HEK293T (cell line): ENCODE results near the gene GABRR3.

ENCODE experiments used
- CTCF ChIA-PET: fragments of 350-600 bp; formaldehyde crosslinking; extraction: SDS; loops from one replicate; lab custom pipeline; 2021; ENCODE audit warnings: antibody characterized with exemption, inconsistent platforms; lab: Yijun Ruan, JAX
- POLR2A ChIA-PET: fragments of 350-600 bp; formaldehyde crosslinking; extraction: SDS; loops from one replicate; lab custom pipeline; 2020; ENCODE audit warnings: antibody characterized with exemption, inconsistent platforms; lab: Yijun Ruan, JAX
- DNase-seq: peaks from one replicate; pipeline ENCODE4 v3.0.0; 2012; ENCODE audit warnings: mixed read lengths; ENCODE audit errors: extremely low spot score
- ARNT ChIP-seq: fragments of 450-650 bp; IDR thresholded peaks from 2 replicates; pipeline ENCODE4 v1.6.1; 2017; ENCODE audit warnings: mild to moderate bottlenecking
- BHLHE40 ChIP-seq: fragments of 450-650 bp; IDR thresholded peaks from 2 replicates; pipeline ENCODE4 v1.6.1; 2016; ENCODE audit warnings: mild to moderate bottlenecking, moderate library complexity, borderline replicate concordance
- CTBP1 ChIP-seq: fragments of 450-650 bp; IDR thresholded peaks from 2 replicates; pipeline ENCODE4 v1.6.1; 2016; ENCODE audit warnings: borderline replicate concordance
- ELF4 ChIP-seq: fragments of 450-650 bp; IDR thresholded peaks from 2 replicates; pipeline ENCODE4 v1.6.1; 2017; ENCODE audit warnings: antibody characterized with exemption
- FOXA1 ChIP-seq: fragments of 450-650 bp; IDR thresholded peaks from 2 replicates; pipeline ENCODE4 v1.6.1; 2016; ENCODE audit warnings: mild to moderate bottlenecking
- FOXK2 ChIP-seq: fragments of 450-650 bp; IDR thresholded peaks from 2 replicates; pipeline ENCODE4 v1.6.1; 2016; ENCODE audit warnings: mild to moderate bottlenecking
- FOXM1 ChIP-seq: fragments of 450-650 bp; IDR thresholded peaks from 2 replicates; pipeline ENCODE4 v1.6.1; 2017; ENCODE audit warnings: mild to moderate bottlenecking, borderline replicate concordance
- HDGF ChIP-seq: fragments of 450-650 bp; IDR thresholded peaks from 2 replicates; pipeline ENCODE4 v1.6.1; 2017; ENCODE audit warnings: antibody characterized with exemption, borderline replicate concordance
- L3MBTL2 ChIP-seq: fragments of 450-650 bp; conservative IDR thresholded peaks from 2 replicates; pipeline ENCODE4 v1.6.1; 2016; ENCODE audit warnings: mild to moderate bottlenecking
- LEF1 ChIP-seq: fragments of 450-650 bp; IDR thresholded peaks from 2 replicates; pipeline ENCODE4 v1.6.1; 2017; ENCODE audit warnings: mild to moderate bottlenecking, borderline replicate concordance
- NFRKB ChIP-seq: fragments of 450-650 bp; IDR thresholded peaks from 2 replicates; pipeline ENCODE4 v1.6.1; 2016; ENCODE audit warnings: mild to moderate bottlenecking, moderate library complexity
- SP1 ChIP-seq: fragments of 450-650 bp; IDR thresholded peaks from 2 replicates; pipeline ENCODE4 v1.6.1; 2017
- SUZ12 ChIP-seq: fragments of 450-650 bp; IDR thresholded peaks from 2 replicates; pipeline ENCODE4 v1.6.1; 2016; ENCODE audit warnings: mild to moderate bottlenecking
- TARDBP ChIP-seq: fragments of 450-650 bp; IDR thresholded peaks from 2 replicates; pipeline ENCODE4 v1.6.1; 2016
- ZNF384 ChIP-seq: fragments of 450-650 bp; IDR thresholded peaks from 2 replicates; pipeline ENCODE4 v1.6.1; 2016
- TF ChIP-seq, protein P1 (sequence below): fragments of 450-650 bp; IDR thresholded peaks from 2 replicates; pipeline ENCODE4 v1.6.1; 2016

Gene GABRR3

DNA sequence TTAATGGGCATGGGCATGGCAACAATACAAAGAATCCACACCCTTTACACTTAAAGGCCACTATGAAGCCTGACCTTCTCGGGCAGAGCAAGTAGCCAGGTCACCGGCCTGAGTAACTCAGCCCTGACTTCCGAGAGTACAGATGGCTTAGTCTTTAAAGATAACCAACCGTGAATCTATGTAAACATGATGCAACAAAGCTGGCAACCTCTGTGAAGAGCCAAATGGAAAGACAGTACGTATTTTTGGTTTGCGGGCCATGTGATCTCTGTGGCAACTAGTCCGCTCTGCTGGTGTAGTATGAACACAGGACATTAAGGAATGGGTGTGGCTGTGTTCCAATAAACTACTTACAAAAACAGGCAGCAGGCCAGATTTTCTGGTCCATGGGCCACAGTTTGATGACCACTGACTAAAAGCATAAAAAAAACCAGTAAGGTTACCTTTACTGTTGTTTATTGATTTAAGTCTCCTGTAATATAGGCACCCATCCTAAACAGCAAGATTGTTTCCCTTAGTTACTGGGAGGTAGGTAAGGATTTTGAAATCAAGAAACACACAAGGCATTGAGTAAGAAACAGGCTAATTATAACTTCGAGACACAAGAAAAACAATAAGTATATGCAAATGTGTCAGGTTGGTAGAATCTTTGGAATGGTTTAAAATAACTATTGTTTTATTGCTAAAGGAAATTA, 77.4 kb downstream of the GABRR3 start:
- CTCF ChIA-PET: interaction anchor here (0.6 kb wide), 1 partner anchor 227 kb away, joined by 3 read pairs; no protein-coding TSS in a partner anchor
- POLR2A ChIA-PET: no interaction called here
- no peak for DNase-seq
- no peak for TF ChIP-seq FOXA1
- TF ChIP-seq LEF1: no peak
- no peak for TF ChIP-seq TARDBP
- TF ChIP-seq SP1: no peak

DNA sequence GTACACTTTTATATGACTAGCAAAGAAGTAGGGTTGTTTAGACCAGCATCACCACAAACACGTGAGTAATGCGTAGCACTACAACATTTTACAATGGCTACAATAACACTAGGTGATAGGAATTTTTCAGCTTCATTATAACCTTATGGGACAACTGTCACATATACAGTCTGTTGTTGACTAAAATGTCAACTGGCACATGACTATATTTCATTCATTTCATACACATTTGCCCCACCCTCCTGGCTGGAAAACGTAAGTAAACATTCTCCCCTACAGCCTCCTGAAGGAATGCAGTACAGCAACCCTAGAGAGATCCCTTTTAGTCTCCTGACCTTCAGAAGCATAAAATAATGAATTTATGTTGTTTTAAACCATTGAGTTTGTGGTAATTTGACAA, 79.1 kb downstream of the GABRR3 start:
- CTCF ChIA-PET: no interaction called here
- POLR2A ChIA-PET: no interaction called here

DNA sequence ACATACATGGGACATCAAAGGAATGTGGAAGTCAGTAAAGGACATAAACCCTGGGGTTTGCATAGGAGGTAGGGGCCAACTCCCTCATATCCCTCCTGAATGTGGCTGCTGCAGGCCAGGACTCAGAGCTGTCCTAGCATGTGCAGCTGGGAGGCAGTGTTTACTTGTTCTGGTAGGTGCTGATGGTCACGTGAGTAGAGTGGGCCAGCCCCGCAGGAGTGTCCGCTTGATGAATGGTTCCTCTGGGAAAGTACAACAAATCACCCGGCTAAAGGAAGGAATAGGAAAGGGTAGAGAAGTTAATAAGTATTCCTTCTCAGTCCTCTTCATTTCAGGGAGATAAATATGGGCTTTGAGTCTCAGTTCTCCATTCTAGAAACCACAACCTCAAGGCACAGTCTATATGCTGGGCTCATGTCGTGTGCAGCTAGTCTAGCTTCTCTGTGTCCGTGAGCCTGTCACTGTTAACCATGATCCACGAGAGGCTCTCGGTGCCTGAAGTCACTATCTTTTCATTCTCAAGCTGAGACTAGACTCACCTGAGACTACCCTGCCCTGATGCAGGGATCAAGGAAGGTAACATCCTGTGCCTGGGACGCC, 80.8 kb downstream of the GABRR3 start:
- DNase-seq: no peak
- ChIA-PET CTCF (no interaction called here), POLR2A (interaction anchor here (0.8 kb wide), 1 partner anchor 17 kb away, joined by 3 read pairs; no protein-coding TSS in a partner anchor)
- TF ChIP-seq FOXK2: no peak
- no peak for TF ChIP-seq CTBP1
- TF ChIP-seq ZNF384: no peak
- TF ChIP-seq ARNT: no peak
- TF ChIP-seq BHLHE40: no peak
- TF ChIP-seq ELF4: no peak
- TF ChIP-seq HDGF: no peak
- no peak for TF ChIP-seq SUZ12
- TF ChIP-seq FOXA1: no peak
- TF ChIP-seq, protein P1, sequence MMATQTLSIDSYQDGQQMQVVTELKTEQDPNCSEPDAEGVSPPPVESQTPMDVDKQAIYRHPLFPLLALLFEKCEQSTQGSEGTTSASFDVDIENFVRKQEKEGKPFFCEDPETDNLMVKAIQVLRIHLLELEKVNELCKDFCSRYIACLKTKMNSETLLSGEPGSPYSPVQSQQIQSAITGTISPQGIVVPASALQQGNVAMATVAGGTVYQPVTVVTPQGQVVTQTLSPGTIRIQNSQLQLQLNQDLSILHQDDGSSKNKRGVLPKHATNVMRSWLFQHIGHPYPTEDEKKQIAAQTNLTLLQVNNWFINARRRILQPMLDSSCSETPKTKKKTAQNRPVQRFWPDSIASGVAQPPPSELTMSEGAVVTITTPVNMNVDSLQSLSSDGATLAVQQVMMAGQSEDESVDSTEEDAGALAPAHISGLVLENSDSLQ: no peak
- TF ChIP-seq TARDBP: no peak
- TF ChIP-seq FOXM1: no peak
- TF ChIP-seq LEF1: no peak
- no peak for TF ChIP-seq SP1
- no peak for TF ChIP-seq NFRKB
- TF ChIP-seq L3MBTL2: no peak

More for the DNA sequence above, 79.1 kb downstream of the GABRR3 start:
- DNase-seq: no peak
- no peak for TF ChIP-seq ARNT
- TF ChIP-seq TARDBP: no peak
- TF ChIP-seq LEF1: no peak
- TF ChIP-seq FOXK2: no peak
- no peak for TF ChIP-seq SP1
- no peak for TF ChIP-seq FOXA1
- no peak for TF ChIP-seq CTBP1
- no peak for TF ChIP-seq ELF4
- no peak for TF ChIP-seq FOXM1
- no peak for TF ChIP-seq HDGF
- TF ChIP-seq NFRKB: no peak
- TF ChIP-seq SUZ12: no peak
- TF ChIP-seq L3MBTL2: no peak

DNA sequence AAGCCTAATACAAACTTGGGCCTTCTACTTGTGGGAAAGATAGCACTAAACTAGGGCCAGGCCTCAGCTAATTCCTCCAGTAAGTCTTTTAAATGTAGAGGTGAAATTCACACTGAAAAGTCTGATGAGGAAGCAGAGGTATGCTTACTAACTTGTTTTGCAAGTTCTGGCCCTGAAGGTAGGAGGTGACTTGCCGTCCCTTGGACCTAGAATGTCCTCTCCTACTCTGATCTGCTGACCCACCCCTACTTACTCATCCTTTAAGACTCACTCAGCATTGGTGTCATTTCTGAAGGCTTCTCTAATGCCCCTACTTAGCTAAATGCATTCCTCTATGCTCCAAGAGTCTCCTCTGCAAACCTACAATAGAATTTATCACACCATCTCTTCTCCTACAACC, 82.2 kb downstream of the GABRR3 start:
- DNase-seq: no peak
- TF ChIP-seq LEF1 (no peak), NFRKB (no peak), TARDBP (no peak), FOXK2 (no peak), SUZ12 (no peak), FOXM1 (no peak), L3MBTL2 (no peak), ELF4 (no peak), SP1 (no peak), FOXA1 (no peak), ARNT (no peak), HDGF (no peak), BHLHE40 (no peak), ZNF384 (no peak)
- TF ChIP-seq, protein P1: no peak
- ChIA-PET POLR2A (no interaction called here), CTCF (interaction anchor here (0.7 kb wide), 1 partner anchor 31 kb away, joined by 7 read pairs; no protein-coding TSS in a partner anchor)

DNA sequence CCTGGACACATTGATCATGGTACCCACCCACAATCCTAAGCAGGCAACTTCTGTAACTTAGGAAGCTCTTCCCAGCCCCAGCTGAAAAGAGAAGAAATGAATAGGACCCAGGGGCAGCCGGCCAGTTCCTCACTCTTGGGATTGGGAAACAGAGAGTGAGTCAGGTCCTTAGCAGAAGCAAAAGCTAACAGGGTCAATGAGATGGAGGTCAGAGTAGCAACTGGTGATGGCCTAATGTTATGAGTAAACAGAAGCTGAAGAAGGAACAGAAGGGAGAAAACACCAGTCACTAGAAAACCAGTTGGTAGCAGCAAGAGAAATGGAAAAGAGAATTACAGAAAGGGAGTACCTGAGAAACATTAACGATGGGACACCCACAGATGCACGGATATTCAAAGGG, 82.8 kb downstream of the GABRR3 start:
- no peak for TF ChIP-seq FOXK2
- TF ChIP-seq SUZ12: no peak
- no peak for TF ChIP-seq NFRKB
- no peak for TF ChIP-seq BHLHE40
- no peak for TF ChIP-seq LEF1
- TF ChIP-seq ZNF384: no peak
- TF ChIP-seq, protein P1: no peak
- TF ChIP-seq TARDBP: no peak
- TF ChIP-seq FOXA1: no peak
- no peak for TF ChIP-seq SP1
- no peak for TF ChIP-seq FOXM1
- TF ChIP-seq ELF4: no peak
- TF ChIP-seq CTBP1: no peak
- no peak for TF ChIP-seq L3MBTL2
- TF ChIP-seq HDGF: no peak

DNA sequence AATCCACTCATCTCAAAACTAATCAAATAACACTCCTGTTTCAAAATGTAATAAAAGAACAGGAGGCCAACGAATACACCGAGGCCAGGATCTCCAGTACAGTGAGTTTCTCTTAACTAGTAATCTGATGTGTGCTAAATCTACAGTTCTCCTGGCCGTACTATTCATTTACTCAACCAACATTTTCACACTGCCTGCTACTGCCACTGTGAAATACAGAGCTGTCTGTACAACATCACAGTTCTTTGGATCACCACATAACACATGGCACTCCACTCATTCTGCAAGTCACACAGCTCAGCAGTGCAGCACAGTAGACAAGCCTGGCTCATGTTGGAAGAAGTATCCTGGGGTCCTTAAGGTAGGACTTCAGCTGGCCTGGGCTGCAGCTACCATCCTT, 84.8 kb downstream of the GABRR3 start:
- TF ChIP-seq TARDBP (no peak), CTBP1 (no peak), NFRKB (no peak), SP1 (no peak), SUZ12 (no peak), ARNT (no peak), FOXA1 (no peak), HDGF (no peak)
- CTCF ChIA-PET: no interaction called here
- POLR2A ChIA-PET: no interaction called here
- no peak for DNase-seq

More for the DNA sequence above, 82.8 kb downstream of the GABRR3 start:
- DNase-seq: no peak
- ChIA-PET CTCF (no interaction called here), POLR2A (no interaction called here)
